GM12873 (cell line): ENCODE results near the gene POLR3G.

Experiments used
- TF ChIP-seq, protein P1 (sequence below): IDR thresholded peaks from 2 replicates; pipeline ENCODE4 v1.5.1; 2012; ENCODE audit warnings: low read depth, mild to moderate bottlenecking, moderate library complexity, low read length, control low read depth; ENCODE audit not compliant: insufficient read depth; ENCODE audit errors: missing control alignments

Gene POLR3G

DNA sequence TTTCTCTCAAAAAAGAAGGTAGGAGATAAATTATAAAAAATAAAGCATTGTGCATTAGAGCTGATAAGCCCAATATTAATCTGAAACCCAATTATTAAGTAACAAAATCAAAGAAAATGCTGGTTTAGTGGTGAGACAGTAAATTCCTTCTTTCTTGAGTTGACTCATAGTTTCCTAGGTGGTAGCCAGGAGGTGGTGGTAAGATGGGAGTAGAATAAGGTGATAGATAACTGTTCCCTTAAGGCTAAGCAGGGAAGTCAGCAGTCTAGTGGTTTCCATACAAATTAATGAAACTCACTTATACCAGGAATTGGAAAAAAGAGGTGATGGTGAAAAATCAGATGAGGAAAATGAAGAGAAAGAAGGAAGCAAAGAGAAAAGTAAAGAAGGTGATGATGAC is 31.6 kb downstream of the POLR3G start:
- TF ChIP-seq, protein P1, sequence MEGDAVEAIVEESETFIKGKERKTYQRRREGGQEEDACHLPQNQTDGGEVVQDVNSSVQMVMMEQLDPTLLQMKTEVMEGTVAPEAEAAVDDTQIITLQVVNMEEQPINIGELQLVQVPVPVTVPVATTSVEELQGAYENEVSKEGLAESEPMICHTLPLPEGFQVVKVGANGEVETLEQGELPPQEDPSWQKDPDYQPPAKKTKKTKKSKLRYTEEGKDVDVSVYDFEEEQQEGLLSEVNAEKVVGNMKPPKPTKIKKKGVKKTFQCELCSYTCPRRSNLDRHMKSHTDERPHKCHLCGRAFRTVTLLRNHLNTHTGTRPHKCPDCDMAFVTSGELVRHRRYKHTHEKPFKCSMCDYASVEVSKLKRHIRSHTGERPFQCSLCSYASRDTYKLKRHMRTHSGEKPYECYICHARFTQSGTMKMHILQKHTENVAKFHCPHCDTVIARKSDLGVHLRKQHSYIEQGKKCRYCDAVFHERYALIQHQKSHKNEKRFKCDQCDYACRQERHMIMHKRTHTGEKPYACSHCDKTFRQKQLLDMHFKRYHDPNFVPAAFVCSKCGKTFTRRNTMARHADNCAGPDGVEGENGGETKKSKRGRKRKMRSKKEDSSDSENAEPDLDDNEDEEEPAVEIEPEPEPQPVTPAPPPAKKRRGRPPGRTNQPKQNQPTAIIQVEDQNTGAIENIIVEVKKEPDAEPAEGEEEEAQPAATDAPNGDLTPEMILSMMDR: no peak

DNA sequence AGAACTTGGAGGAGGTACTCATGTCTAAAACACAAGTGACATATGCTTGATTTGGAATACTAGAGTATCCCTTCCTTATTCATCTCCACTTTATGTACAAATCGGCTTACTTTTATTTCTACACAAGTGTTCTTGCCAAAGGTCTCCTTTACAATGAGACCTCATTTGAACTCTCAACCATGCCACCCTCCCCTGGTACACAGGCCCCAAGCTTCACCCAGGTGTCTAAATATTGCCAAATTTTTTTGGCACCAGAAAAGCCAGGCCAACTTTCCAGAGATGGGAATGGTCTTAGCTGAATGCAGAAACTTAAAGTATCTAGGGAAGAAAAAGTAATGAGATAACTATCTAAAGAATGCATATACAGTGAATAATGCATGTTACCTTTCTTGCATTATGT is 35.8 kb downstream of the POLR3G start:
- TF ChIP-seq, protein P1: no peak

DNA sequence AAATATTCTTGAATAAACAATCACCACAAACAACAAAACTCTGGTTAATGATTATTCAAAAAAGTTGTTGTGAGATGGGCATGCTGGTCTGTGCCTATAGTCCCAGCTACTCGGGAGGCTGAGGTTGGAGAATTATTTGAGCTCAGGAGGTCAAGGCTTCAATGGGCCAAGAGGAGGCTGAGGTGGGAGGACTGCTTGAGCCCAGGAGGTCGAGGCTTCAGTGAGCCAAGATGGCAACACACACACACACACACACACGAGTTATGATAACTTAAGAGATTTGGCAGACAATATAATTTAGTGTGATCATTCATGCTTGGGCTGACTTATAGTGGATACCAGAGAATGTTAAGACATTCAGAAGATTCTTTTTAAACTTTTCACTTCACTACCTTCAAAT is 39.9 kb downstream of the POLR3G start:
- TF ChIP-seq, protein P1: no peak

DNA sequence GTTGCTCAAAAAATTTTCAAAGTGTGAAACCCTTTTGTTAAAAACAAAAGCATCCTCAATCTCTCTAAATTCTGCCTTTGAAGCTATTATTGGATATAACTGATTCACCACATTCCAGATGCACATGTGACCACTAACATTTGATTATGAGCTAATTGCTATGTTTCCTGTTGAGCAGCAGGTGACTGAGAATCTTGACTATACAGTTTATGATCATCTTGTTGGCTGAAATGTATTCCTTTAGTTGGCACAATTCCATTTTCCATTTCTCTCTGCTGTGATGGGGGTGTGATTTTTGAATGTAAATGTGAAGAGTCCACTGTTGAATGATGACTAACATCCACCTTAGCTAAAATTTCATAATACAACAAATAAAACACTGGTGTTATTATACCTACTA is 44.0 kb downstream of the POLR3G start:
- TF ChIP-seq, protein P1: no peak

DNA sequence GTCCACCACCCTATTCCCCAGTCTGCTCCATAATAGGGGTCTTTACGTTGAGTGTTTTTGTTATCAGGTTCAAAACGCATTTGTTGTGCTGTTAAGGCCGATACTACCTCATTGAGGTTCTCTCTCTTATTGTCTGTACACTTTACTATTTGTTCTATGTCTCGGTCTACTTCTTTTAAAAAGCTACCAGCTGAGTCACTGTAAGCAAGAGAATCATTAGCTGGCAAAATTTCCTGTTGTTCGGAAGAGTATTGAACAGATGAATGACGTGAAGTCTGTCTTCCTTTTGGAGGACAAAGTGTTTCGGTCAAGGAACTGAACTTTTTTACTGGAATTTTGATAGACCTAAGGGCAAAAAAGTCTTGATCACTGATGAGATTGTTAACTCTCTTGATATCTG is 44.4 kb downstream of the POLR3G start:
- TF ChIP-seq, protein P1: no peak

DNA sequence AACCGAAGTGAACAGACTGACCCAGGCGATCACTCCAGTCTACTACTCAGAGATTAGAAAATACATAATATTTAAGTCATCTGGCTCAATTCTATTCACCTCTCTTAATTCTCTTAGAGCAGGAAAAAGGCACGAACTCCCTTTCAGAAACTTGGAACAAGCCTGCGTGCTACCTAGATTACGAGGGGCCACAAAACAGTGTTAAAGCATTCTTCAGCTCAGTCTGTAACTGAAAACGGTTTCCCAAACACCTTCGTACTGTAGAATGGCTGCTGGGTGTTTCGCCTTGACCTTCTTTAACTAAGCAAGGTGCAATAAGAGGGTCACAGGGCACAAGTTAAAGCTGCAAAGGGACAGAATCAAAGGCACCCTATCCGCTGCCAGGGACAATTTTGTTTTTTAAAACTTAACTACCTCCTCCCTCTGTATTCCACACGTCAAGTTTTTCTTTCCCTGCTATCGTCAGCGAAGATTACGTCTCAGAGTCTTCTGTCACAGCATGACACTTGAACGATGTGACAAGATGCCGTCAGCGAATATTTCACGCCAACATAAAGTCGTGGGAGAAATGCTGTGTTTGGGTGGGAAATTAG is 54.0 kb downstream of the POLR3G start:
- TF ChIP-seq, protein P1: no peak

DNA sequence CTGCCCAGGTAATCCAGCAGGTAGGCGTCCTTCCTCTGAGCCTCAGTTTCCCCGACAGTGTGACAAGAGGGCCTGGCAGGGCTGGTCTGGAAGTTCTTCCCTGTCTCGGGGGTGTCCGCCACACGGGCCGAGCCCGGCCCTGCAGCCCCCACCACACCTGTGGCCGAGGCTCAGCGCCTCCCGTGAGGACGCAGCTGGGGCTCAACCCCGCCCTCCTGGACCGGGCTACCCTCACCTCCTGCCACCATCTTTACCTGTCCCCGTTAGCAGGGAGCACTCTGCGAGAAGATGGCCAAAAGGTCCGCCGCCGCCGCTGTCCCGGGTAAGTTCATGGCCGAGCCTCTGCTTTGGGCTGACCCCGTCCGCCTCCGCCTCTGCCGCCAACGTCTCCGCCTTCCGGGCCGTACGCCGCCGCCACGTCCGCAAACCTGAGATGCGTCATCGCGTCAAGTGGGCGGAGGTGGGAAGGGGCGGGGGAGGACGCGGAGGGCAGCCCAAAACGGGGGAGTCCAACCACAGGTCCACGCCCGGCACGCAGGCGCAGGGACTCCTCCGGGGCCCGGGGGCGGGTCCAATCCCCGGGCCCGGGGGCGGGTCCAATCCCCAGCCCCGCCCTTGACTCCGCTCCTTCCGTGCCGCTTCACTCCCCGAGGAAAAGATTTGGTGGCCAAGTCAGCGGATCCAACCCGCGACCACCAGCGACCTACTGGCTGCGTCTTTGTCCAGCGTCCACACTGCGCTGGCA is 54.7 kb downstream of the POLR3G start, which contains the start of gene LYSMD3:
Gene LYSMD3 (minus strand): TSS at position 391 of the 745 bp plus-strand sequence. CDS start 4,295 bp downstream, outside the sequence.
- TF ChIP-seq, protein P1: no peak
